Kidney (tissue), 14 donors: ENCODE data around the gene KCNN3. TPM values are rescaled to one million over a fixed set of nuclear protein-coding genes. Genes with fewer than 3 reads are reported as not detected.

Experiments
- DNase-seq, 5 donors: peaks; one replicate each; pipeline ENCODE4 v3.0.0-alpha.2; 2013 to 2020
- FAIRE-seq: peaks from 2 replicates; lab custom pipeline; 2012; peaks lifted over from hg19 to GRCh38; lab: Jason Lieb, UNC
- H3K27ac ChIP-seq, 2 donors: one replicate each; pipeline ENCODE4 v1.7.0; 2013; ENCODE audit warnings: low read depth in 2 of 2, low read length in 2 of 2, inconsistent platforms in 1 of 2
- H3K27me3 ChIP-seq: one replicate; pipeline ENCODE4 v1.7.1; 2013; ENCODE audit warnings: low read length, inconsistent platforms; ENCODE audit not compliant: control insufficient read depth, insufficient read depth
- H3K36me3 ChIP-seq, 3 donors: one replicate each; pipeline versions ENCODE4 v1.7.0 to v1.7.1; 2013; ENCODE audit warnings: low read length in 3 of 3, control low read depth in 1 of 3, inconsistent platforms in 1 of 3; ENCODE audit not compliant: insufficient read depth in 3 of 3, control insufficient read depth in 2 of 3
- H3K4me1 ChIP-seq, 3 donors: one replicate each; pipeline versions ENCODE4 v1.7.0 to v1.7.1; 2013; ENCODE audit warnings: low read length in 3 of 3, inconsistent platforms in 1 of 3, low read depth in 1 of 3; ENCODE audit not compliant: control insufficient read depth in 2 of 3, insufficient read depth in 2 of 3
- H3K4me3 ChIP-seq, 3 donors: one replicate each; pipeline versions ENCODE4 v1.7.0 to v1.8.1; 2013; ENCODE audit warnings: low read length in 3 of 3, control low read depth in 1 of 3, inconsistent platforms in 1 of 3
- H3K9ac ChIP-seq, 3 donors: one replicate each; pipeline versions ENCODE4 v1.7.0 to v1.7.1; 2013; ENCODE audit warnings: low read length in 3 of 3, control low read depth in 1 of 3, inconsistent platforms in 1 of 3
- H3K9me3 ChIP-seq, 3 donors: one replicate each; pipeline versions ENCODE4 v1.7.0 to v1.7.1; 2013; ENCODE audit warnings: low read length in 3 of 3, control low read depth in 1 of 3, inconsistent platforms in 1 of 3; ENCODE audit not compliant: control insufficient read depth in 2 of 3, insufficient read depth in 1 of 3
- intact Hi-C: fragments of 100-400 bp; cut with DNase I; formaldehyde crosslinking; loops from one replicate; pipeline ENCODE4 v1.11.1; 2022
- polyA plus RNA-seq: library from polyadenylated mRNA; stranded (reverse); fragments of 350-450 nt; fragmentation: Illumina TruSeq; extraction: RNeasy Lipid Tissue Mini Kit (QIAGEN cat#74804); gene quantifications from one replicate; pipeline ENCODE4 v1.2.3, GENCODE V29; 2014; ENCODE audit warnings: low read depth, low replicate concordance; ENCODE audit not compliant: insufficient read depth
- total RNA-seq: library from RNA; stranded (reverse); fragmentation: NEBNext Ultra II Directional; extraction: Animal tissue kit (Norgen Biotek cat#: 25700); gene quantifications from one replicate; pipeline ENCODE4 v1.2.1, GENCODE V29; 2021
- TF ChIP-seq, protein P1 (sequence below): IDR thresholded peaks from 3 replicates; pipeline ENCODE4 v1.5.1; 2012; ENCODE audit warnings: mild to moderate bottlenecking, moderate library complexity, borderline replicate concordance; ENCODE audit not compliant: insufficient read depth; ENCODE audit errors: extremely low read depth
- donor health status: control.
- donor health status: control.
- donor health status: control.
- donor health status: control.
- donor health status: control.
- donor health status: DM: yes; HTN: yes; CAD: no.
- donor health status: Normal renal cell carcinoma (clear cell type).

KCNN3 gene
- total and polyA plus RNA-seq, 2 donors from 2014 or later, result 2.6 to 5.6 TPM

DNA sequence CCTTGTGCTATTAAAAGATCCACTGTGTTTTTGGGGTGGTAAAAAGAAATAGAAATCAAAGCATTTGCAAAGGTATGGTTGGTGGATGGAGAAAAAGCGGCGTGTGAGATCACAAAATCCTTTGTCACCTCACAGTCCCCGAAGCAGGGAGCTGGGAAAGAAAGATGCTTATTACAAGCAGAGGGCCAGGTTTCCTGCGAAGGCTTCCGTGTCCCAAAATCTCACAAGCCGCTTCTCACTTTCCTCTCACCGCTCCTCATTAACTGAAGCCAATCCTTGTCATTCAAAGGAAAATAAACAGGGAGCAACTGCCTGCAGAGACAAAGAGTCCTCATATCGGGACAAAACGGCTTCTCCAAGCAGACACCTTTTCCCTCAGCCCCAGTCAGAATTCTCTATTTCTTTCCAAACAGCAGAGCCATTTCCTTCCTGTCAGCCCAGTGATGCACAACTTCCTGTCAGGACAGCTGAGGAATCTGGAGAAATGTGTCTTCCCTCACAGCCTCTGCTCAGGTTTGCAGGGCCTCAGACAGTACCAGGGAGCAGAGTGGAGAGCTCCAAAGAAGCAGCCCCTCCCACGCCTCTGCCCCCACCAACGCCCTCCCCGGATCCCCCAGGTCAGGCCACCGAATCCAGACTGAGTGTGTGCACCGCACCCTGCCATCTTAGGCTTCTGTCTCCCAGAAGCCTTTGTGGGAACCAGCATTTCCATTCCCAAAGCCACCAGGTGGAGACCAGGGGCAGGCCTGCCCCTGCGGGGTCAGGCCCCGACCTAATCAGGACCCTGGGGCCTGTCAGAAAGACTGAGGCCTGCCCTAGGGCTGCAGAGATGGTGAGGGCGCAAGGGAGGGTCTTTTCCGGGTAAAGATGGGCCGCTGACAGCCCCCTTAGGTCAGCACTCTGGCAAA, 29.6 kb downstream of the KCNN3 start:
- no peak for FAIRE-seq
- TF ChIP-seq, protein P1, sequence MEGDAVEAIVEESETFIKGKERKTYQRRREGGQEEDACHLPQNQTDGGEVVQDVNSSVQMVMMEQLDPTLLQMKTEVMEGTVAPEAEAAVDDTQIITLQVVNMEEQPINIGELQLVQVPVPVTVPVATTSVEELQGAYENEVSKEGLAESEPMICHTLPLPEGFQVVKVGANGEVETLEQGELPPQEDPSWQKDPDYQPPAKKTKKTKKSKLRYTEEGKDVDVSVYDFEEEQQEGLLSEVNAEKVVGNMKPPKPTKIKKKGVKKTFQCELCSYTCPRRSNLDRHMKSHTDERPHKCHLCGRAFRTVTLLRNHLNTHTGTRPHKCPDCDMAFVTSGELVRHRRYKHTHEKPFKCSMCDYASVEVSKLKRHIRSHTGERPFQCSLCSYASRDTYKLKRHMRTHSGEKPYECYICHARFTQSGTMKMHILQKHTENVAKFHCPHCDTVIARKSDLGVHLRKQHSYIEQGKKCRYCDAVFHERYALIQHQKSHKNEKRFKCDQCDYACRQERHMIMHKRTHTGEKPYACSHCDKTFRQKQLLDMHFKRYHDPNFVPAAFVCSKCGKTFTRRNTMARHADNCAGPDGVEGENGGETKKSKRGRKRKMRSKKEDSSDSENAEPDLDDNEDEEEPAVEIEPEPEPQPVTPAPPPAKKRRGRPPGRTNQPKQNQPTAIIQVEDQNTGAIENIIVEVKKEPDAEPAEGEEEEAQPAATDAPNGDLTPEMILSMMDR, result no peak
- Histone ChIP-seq H3K4me1 (peaks cover 3 to 10% (median 6%) of the 10 kb centered on the region in 3 donors), H3K4me3 (no peak overlapping the region), H3K36me3 (no peaks in the 10 kb centered on the region), H3K27ac (no peak overlapping the region), H3K9ac (no peak overlapping the region), H3K27me3 (no peaks in the 10 kb centered on the region), H3K9me3 (no peaks in the 10 kb centered on the region)
- peak in 4 of 5 donors; percentile 59 to 90 (median 76) for DNase-seq
- intact Hi-C loops, result no loop called here

DNA sequence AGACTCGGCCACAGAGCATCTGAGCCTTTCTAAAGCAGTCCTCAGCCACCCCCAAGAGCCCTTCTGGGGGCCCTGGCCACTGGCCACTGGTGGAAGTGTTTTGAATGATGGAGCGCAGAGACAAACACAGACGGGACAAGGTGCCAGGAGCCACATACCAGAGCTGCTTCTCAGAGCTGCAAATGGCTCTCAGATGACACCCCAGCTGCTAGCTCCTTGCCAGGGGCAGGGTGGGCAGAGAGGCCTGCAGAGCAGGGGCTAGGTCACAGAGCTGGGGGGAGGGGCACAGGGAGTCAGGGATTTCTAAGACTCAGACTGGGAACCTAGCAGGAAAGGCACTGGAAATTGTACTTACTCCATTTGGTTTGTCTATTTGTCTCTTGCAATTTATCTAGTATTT, 30.4 kb downstream of the KCNN3 start:
- DNase-seq (peak in 3 of 5 donors; percentile 48 to 72 (median 54)), FAIRE-seq (no peak)
- intact Hi-C loops, result no loop called here
- peak overlapping the region in 1 of 2 donors; percentile 14 for H3K27ac ChIP-seq
- H3K27me3 ChIP-seq, result no peaks in the 10 kb centered on the region
- no peak overlapping the region for H3K9ac ChIP-seq
- H3K4me3 ChIP-seq, result no peak overlapping the region
- peaks cover 3 to 11% (median 6%) of the 10 kb centered on the region in 3 donors for H3K4me1 ChIP-seq
- no peaks in the 10 kb centered on the region for H3K9me3 ChIP-seq
- no peaks in the 10 kb centered on the region for H3K36me3 ChIP-seq
- TF ChIP-seq, protein P1, result no peak

DNA sequence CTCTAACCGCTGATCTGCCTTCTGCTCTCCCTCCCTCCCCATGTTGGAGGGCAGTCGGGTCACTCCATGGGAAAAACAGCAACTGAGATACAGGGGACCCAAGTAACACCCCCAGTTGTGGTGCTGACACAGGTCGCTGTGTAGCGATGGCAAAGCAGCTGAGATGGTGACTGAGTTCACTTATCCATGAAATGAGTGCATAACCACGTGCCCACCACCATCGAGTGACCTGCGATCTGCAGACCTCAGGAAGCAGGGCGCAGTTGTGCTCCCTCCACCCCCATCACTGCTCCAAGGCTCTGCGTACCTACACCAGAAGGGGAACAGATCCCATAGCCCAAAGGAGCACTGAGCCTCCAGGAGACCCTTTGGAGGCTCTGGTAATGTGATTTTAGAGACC, 31.1 kb downstream of the KCNN3 start:
- peak in 1 of 5 donors; percentile 45 for DNase-seq
- no peak for FAIRE-seq
- intact Hi-C loops, result no loop called here
- Histone ChIP-seq H3K27ac (no peak overlapping the region), H3K36me3 (no peaks in the 10 kb centered on the region), H3K27me3 (no peaks in the 10 kb centered on the region), H3K9ac (no peak overlapping the region), H3K4me1 (peaks cover 3 to 13% (median 6%) of the 10 kb centered on the region in 3 donors), H3K4me3 (no peak overlapping the region), H3K9me3 (no peaks in the 10 kb centered on the region)
- TF ChIP-seq, protein P1, result no peak
